ENCODE data around the gene GLRX2.
A peak's percentile ranks its signal among the peaks of the same experiment; 100 is the strongest.
"Not testable (repeated sequence)": the region's sequence is repeated elsewhere in the genome, so short reads cannot be mapped to it uniquely, and the experiment has no call there.

GLRX2 gene

GRCh38 chr1:193104907-193105820, at the start of gene GLRX2:
TSS of gene GLRX2 (minus strand) at chr1:193105414. CDS start at chr1:193105382, 32 bp downstream.
- DNase-seq: peak in 1 of 2 experiments; percentile 59

GRCh38 chr1:193144999-193145398, 39.8 kb upstream of the GLRX2 start:
- no peak for DNase-seq

GRCh38 chr1:193144361-193144938, 39.2 kb upstream of the GLRX2 start:
- no peak for DNase-seq

- DNase-seq: no peak
These were observed 38.1 kb upstream of the GLRX2 start for GRCh38 chr1:193143285-193143684.

GRCh38 chr1:193142409-193142808, 37.2 kb upstream of the GLRX2 start:
- DNase-seq: no peak

GRCh38 chr1:193141804-193142203, 36.6 kb upstream of the GLRX2 start:
- no peak for DNase-seq

GRCh38 chr1:193140254-193140653, 35.0 kb upstream of the GLRX2 start:
- no peak for DNase-seq

- DNase-seq: no peak
These were observed 26.1 kb upstream of the GLRX2 start for GRCh38 chr1:193131266-193131860.

- DNase-seq: no peak
These were observed 20.2 kb upstream of the GLRX2 start for GRCh38 chr1:193125369-193125768.

- no peak for DNase-seq
These were observed 18.5 kb upstream of the GLRX2 start for GRCh38 chr1:193123751-193124150.

- peak; percentile 50 to 81 for DNase-seq
These were observed 16.7 kb upstream of the GLRX2 start, which contains the start of gene CDC73 for GRCh38 chr1:193121616-193122593. TSS of gene CDC73 (plus strand) at chr1:193122031. CDS start at chr1:193122201, 170 bp downstream.

- DNase-seq: no peak
These were observed 15.5 kb upstream of the GLRX2 start for GRCh38 chr1:193120604-193121166.

- no peak for DNase-seq
These were observed 13.9 kb upstream of the GLRX2 start for GRCh38 chr1:193118803-193119730.

GRCh38 chr1:193118194-193118593, 13.0 kb upstream of the GLRX2 start:
- DNase-seq: no peak

- DNase-seq: not testable (repeated sequence)
These were observed 12.0 kb upstream of the GLRX2 start for GRCh38 chr1:193117167-193117566.

GRCh38 chr1:193115629-193116227, 10.5 kb upstream of the GLRX2 start:
- no peak for DNase-seq

- no peak for DNase-seq
These were observed 9.4 kb upstream of the GLRX2 start for GRCh38 chr1:193114485-193115095.

- no peak for DNase-seq
These were observed 8.7 kb upstream of the GLRX2 start for GRCh38 chr1:193113992-193114332.

GRCh38 chr1:193113258-193113991, 8.2 kb upstream of the GLRX2 start:
- no peak for DNase-seq

Measured in cerebellar nuclear complex (tissue), 1 donor.